Type B pancreatic cell (in vitro differentiated cells): Measurements from ENCODE around the gene UTRN. TPM values are rescaled to one million over a fixed set of nuclear protein-coding genes. Genes with fewer than 3 reads are reported as not detected.
A peak's percentile ranks its signal among the peaks of the same experiment; 100 is the strongest.

Experiments used
- DNase-seq: peaks from one replicate; pipeline ENCODE4 v3.0.0; 2021; ENCODE audit warnings: mixed read lengths; ENCODE audit not compliant: unreplicated experiment; ENCODE audit errors: extremely low spot score
- H3K27ac Mint-ChIP-seq: 2 replicates; pipeline ENCODE4 v1.8.0; 2021; ENCODE audit warnings: mild to moderate bottlenecking, mixed read lengths
- H3K27me3 Mint-ChIP-seq: 2 replicates; pipeline ENCODE4 v1.8.0; 2021; ENCODE audit warnings: mixed read lengths
- H3K36me3 Mint-ChIP-seq: 2 replicates; pipeline ENCODE4 v1.8.0; 2021; ENCODE audit warnings: mixed read lengths
- H3K4me1 Mint-ChIP-seq: one replicate; pipeline ENCODE4 v1.8.0; 2021; ENCODE audit warnings: mixed read lengths; ENCODE audit not compliant: unreplicated experiment
- H3K4me3 Mint-ChIP-seq: 2 replicates; pipeline ENCODE4 v1.8.0; 2021; ENCODE audit warnings: mild to moderate bottlenecking, mixed read lengths
- H3K9me3 Mint-ChIP-seq: 2 replicates; pipeline ENCODE4 v1.8.0; 2021; ENCODE audit warnings: mixed read lengths
- CTCF ChIP-seq: fragments of 200-600 bp; sonication (generic); conservative IDR thresholded peaks from 2 replicates; pipeline ENCODE4 v1.5.0; 2021; ENCODE audit warnings: antibody characterized with exemption, mild to moderate bottlenecking
- total RNA-seq: library from RNA; stranded (reverse); gene quantifications from 2 replicates; pipeline ENCODE4 v1.2.1, GENCODE V29; 2021; ENCODE audit warnings: low replicate concordance

UTRN gene
- total RNA-seq, 1 donor from 2014 or later = 77.7 TPM

- Mint-ChIP-seq H3K36me3 (peaks cover 7% of the 10 kb centered on the region), H3K27ac (peak overlapping the region; percentile 70), H3K27me3 (no peaks in the 10 kb centered on the region), H3K4me1 (peaks cover 8% of the 10 kb centered on the region), H3K4me3 (peak overlapping the region; percentile 98), H3K9me3 (no peaks in the 10 kb centered on the region)
- no peak for DNase-seq
- no peak for TF ChIP-seq CTCF
Observed at GRCh38 chr6:144284478-144284782, 705 bp upstream of the UTRN start.

GRCh38 chr6:144285548-144285797 lies 338 bp downstream of the UTRN start:
- Mint-ChIP-seq H3K27ac (peak overlapping the region; percentile 70), H3K36me3 (peaks cover 7% of the 10 kb centered on the region), H3K9me3 (no peaks in the 10 kb centered on the region), H3K4me3 (peak overlapping the region; percentile 98), H3K27me3 (no peaks in the 10 kb centered on the region), H3K4me1 (peaks cover 8% of the 10 kb centered on the region)
- TF ChIP-seq CTCF = no peak
- DNase-seq = no peak

- Mint-ChIP-seq H3K27me3 (no peaks in the 10 kb centered on the region), H3K27ac (peak overlapping the region; percentile 70), H3K4me1 (peaks cover 8% of the 10 kb centered on the region), H3K36me3 (peaks cover 5% of the 10 kb centered on the region), H3K4me3 (peak overlapping the region; percentile 98), H3K9me3 (no peaks in the 10 kb centered on the region)
- DNase-seq = peak; percentile 79
- no peak for TF ChIP-seq CTCF
Observed at GRCh38 chr6:144285798-144286502, 815 bp downstream of the UTRN start.

GRCh38 chr6:144286503-144287393 lies 1.6 kb downstream of the UTRN start:
- Mint-ChIP-seq H3K27ac (peak overlapping the region; percentile 70), H3K4me3 (peak overlapping the region; percentile 98), H3K4me1 (peaks cover 8% of the 10 kb centered on the region), H3K9me3 (no peaks in the 10 kb centered on the region), H3K27me3 (no peaks in the 10 kb centered on the region), H3K36me3 (peaks cover 8% of the 10 kb centered on the region)
- peak; percentile 10 for TF ChIP-seq CTCF
- peak; percentile 76 for DNase-seq

GRCh38 chr6:144289006-144289405 lies 3.9 kb downstream of the UTRN start:
- Mint-ChIP-seq H3K27me3 (no peaks in the 10 kb centered on the region), H3K4me1 (peaks cover 5% of the 10 kb centered on the region), H3K9me3 (no peaks in the 10 kb centered on the region), H3K27ac (no peak overlapping the region), H3K36me3 (peaks cover 14% of the 10 kb centered on the region), H3K4me3 (peak overlapping the region; percentile 52)
- DNase-seq = no peak
- no peak for TF ChIP-seq CTCF
